Sigmoid colon (tissue), 4 donors: ENCODE results near the gene AHI1.

Source experiments
- CTCF ChIP-seq, 4 experiments: fragments of 450-650 bp in 3 of 4; fragments of 200-600 bp in 1 of 4; IDR thresholded peaks; one replicate each; pipeline ENCODE4 v1.5.1; 2016 to 2019; ENCODE audit warnings: antibody characterized with exemption in 4 of 4, mild to moderate bottlenecking in 3 of 4, moderate library complexity in 2 of 4
- EP300 ChIP-seq, 4 donors: sonication (generic); formaldehyde crosslinking; IDR thresholded peaks; one replicate each; pipeline ENCODE4 v1.6.1; 2017; ENCODE audit warnings: antibody characterized with exemption in 4 of 4
- POLR2A ChIP-seq, 2 donors: fragments of 450-650 bp; IDR thresholded peaks; one replicate each; pipeline ENCODE4 v1.6.1; 2016; ENCODE audit warnings: antibody characterized with exemption in 2 of 2, mild to moderate bottlenecking in 2 of 2, moderate library complexity in 2 of 2
- POLR2AphosphoS5 ChIP-seq, 4 donors: sonication (generic); formaldehyde crosslinking; IDR thresholded peaks; one replicate each; pipeline ENCODE4 v1.6.1; 2017; ENCODE audit warnings: antibody characterized with exemption in 4 of 4

- TF ChIP-seq CTCF (IDR thresholded peaks at IDR 0.05) (no peak), EP300 (IDR thresholded peaks at IDR 0.05) (no peak), POLR2AphosphoS5 (IDR thresholded peaks at IDR 0.05) (no peak), POLR2A (IDR thresholded peaks at IDR 0.05) (no peak)
Measured at GRCh38 chr6:135281227-135281626, 216.3 kb downstream of the AHI1 start.
